Neural progenitor cell (in vitro differentiated cells): Measurements from ENCODE around the gene CPHXL. TPM values are rescaled to one million over a fixed set of nuclear protein-coding genes. Genes with fewer than 3 reads are reported as not detected.

Source experiments
- DNase-seq: peaks from one replicate; pipeline ENCODE4 v3.0.0-alpha.2; 2016; ENCODE audit warnings: low spot score
- H2AFZ ChIP-seq: fragments of 200-600 bp; sonication (generic); replicated peaks from 2 replicates; pipeline ENCODE4 v1.6.1; 2016; ENCODE audit warnings: antibody characterized with exemption
- H3F3A ChIP-seq: fragments of 200-600 bp; sonication (generic); 2 replicates; pipeline ENCODE4 v1.6.1; 2016; ENCODE audit warnings: antibody characterized with exemption, low read depth
- H3K27ac ChIP-seq: fragments of 200-600 bp; sonication (generic); 2 replicates; pipeline ENCODE4 v1.5.1; 2016; ENCODE audit warnings: mild to moderate bottlenecking
- H3K27me3 ChIP-seq: fragments of 200-600 bp; sonication (generic); 2 replicates; pipeline ENCODE4 v1.6.1; 2016; ENCODE audit warnings: mild to moderate bottlenecking, moderate library complexity
- H3K36me3 ChIP-seq: fragments of 200-600 bp; sonication (generic); 2 replicates; pipeline ENCODE4 v1.5.1; 2016
- H3K4me1 ChIP-seq: fragments of 200-600 bp; sonication (generic); 2 replicates; pipeline ENCODE4 v1.6.1; 2016; ENCODE audit warnings: mixed run types
- H3K4me2 ChIP-seq: fragments of 200-600 bp; sonication (generic); 2 replicates; pipeline ENCODE4 v1.6.1; 2016
- H3K4me3 ChIP-seq: fragments of 200-600 bp; sonication (generic); 2 replicates; pipeline ENCODE4 v1.5.1; 2016
- H3K79me2 ChIP-seq: fragments of 200-600 bp; sonication (generic); 2 replicates; pipeline ENCODE4 v1.6.1; 2016; ENCODE audit warnings: low read depth
- H3K9ac ChIP-seq: fragments of 200-600 bp; sonication (generic); 2 replicates; pipeline ENCODE4 v1.6.1; 2016
- H3K9me3 ChIP-seq: fragments of 200-600 bp; sonication (generic); 2 replicates; pipeline ENCODE4 v1.5.1; 2016; ENCODE audit warnings: low read depth
- H4K20me1 ChIP-seq: fragments of 200-600 bp; sonication (generic); 2 replicates; pipeline ENCODE4 v1.6.1; 2016; ENCODE audit warnings: low read depth
- H3K27ac Mint-ChIP-seq: 3 replicates; pipeline ENCODE4 v1.8.0; 2021; ENCODE audit warnings: mixed read lengths
- H3K27me3 Mint-ChIP-seq: 2 replicates; pipeline ENCODE4 v1.8.0; 2022; ENCODE audit warnings: low read depth, mild to moderate bottlenecking, inconsistent platforms, moderate library complexity, mixed read lengths; ENCODE audit not compliant: insufficient read depth
- H3K36me3 Mint-ChIP-seq: 3 replicates; pipeline ENCODE4 v1.8.0; 2021; ENCODE audit warnings: mixed read lengths
- H3K4me1 Mint-ChIP-seq: 3 replicates; pipeline ENCODE4 v1.8.0; 2021; ENCODE audit warnings: mixed read lengths
- H3K4me3 Mint-ChIP-seq: 3 replicates; pipeline ENCODE4 v1.8.0; 2021; ENCODE audit warnings: mild to moderate bottlenecking, moderate library complexity, mixed read lengths
- H3K9me3 Mint-ChIP-seq: 3 replicates; pipeline ENCODE4 v1.8.0; 2020; ENCODE audit warnings: mixed read lengths
- EZH2 ChIP-seq: fragments of 200-600 bp; sonication (generic); IDR thresholded peaks from 2 replicates; pipeline ENCODE4 v1.6.1; 2017; ENCODE audit warnings: antibody characterized with exemption, mild to moderate bottlenecking, moderate library complexity
- EZH2phosphoT487 ChIP-seq: fragments of 200-600 bp; sonication (generic); IDR thresholded peaks from 2 replicates; pipeline ENCODE4 v1.6.1; 2017; ENCODE audit warnings: antibody characterized with exemption
- small RNA-seq: library from RNA; depleted of rRNA; stranded (forward); fragments of <200 nt; gene quantifications from one replicate; pipeline ENCODE3, GENCODE V24; 2015
- total RNA-seq: library from RNA; depleted of rRNA; stranded (reverse); fragments of >200 nt; gene quantifications from 2 replicates; pipeline ENCODE4 v1.2.3, GENCODE V29; 2015; ENCODE audit warnings: low replicate concordance
- TF ChIP-seq, protein P1 (sequence below): fragments of 200-600 bp; sonication (generic); IDR thresholded peaks from 2 replicates; pipeline ENCODE4 v1.5.1; 2017; ENCODE audit warnings: antibody characterized with exemption, mild to moderate bottlenecking

The CPHXL gene
- total RNA-seq, 1 donor from 2014 or later = not detected

GRCh38 chr16:75676909-75677308 is 49.4 kb downstream of the CPHXL start, which contains the start of gene CPHXL2:
CPHXL2 (minus strand) TSS chr16:75677009; CDS start chr16:75676999, 10 bp downstream.
- Mint-ChIP-seq H3K27ac (no peak within 1 kb of the TSS), H3K9me3 (peaks cover under 1% of the 10 kb centered on the region), H3K36me3 (no peaks in the 10 kb centered on the region), H3K27me3 (no peaks in the 10 kb centered on the region), H3K4me3 (no peak within 1 kb of the TSS), H3K4me1 (no peaks in the 10 kb centered on the region)
- no peak for TF ChIP-seq EZH2
- TF ChIP-seq, protein P1, sequence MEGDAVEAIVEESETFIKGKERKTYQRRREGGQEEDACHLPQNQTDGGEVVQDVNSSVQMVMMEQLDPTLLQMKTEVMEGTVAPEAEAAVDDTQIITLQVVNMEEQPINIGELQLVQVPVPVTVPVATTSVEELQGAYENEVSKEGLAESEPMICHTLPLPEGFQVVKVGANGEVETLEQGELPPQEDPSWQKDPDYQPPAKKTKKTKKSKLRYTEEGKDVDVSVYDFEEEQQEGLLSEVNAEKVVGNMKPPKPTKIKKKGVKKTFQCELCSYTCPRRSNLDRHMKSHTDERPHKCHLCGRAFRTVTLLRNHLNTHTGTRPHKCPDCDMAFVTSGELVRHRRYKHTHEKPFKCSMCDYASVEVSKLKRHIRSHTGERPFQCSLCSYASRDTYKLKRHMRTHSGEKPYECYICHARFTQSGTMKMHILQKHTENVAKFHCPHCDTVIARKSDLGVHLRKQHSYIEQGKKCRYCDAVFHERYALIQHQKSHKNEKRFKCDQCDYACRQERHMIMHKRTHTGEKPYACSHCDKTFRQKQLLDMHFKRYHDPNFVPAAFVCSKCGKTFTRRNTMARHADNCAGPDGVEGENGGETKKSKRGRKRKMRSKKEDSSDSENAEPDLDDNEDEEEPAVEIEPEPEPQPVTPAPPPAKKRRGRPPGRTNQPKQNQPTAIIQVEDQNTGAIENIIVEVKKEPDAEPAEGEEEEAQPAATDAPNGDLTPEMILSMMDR = no peak
- TF ChIP-seq EZH2phosphoT487 = no peak
- Histone ChIP-seq H3K4me1 (no peaks in the 10 kb centered on the region), H3K9ac (no peak within 1 kb of the TSS), H3K36me3 (no peaks in the 10 kb centered on the region), H3F3A (no peaks in the 10 kb centered on the region), H2AFZ (no peak within 1 kb of the TSS), H3K27ac (no peak within 1 kb of the TSS), H3K9me3 (no peaks in the 10 kb centered on the region), H3K4me2 (no peak within 1 kb of the TSS), H4K20me1 (no peaks in the 10 kb centered on the region), H3K79me2 (no peaks in the 10 kb centered on the region), H3K4me3 (no peak within 1 kb of the TSS), H3K27me3 (no peaks in the 10 kb centered on the region)
- no peak for DNase-seq

DNA sequence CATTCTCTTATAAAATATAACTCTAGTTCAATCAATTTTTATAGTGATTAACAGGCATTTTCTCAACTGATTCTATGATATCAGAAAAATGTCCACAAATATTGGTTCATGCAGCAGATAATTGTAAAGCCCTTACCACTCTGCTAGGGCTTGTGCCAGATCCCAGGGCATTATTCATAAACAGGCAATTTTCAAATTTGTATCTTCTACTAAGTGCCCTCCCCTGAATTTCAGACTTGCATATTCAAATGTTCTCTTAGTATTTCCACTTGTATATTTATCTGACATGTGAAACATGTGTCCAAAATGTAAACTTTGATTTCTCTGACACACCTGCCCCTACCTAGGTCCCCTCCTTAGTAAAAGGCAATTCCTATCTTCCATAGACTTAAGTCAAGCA is 58.8 kb downstream of the CPHXL start:
- Mint-ChIP-seq H3K4me3 (no peak overlapping the region), H3K36me3 (no peaks in the 10 kb centered on the region), H3K27ac (no peak overlapping the region), H3K27me3 (peaks cover 3% of the 10 kb centered on the region), H3K4me1 (no peaks in the 10 kb centered on the region), H3K9me3 (no peaks in the 10 kb centered on the region)
- Histone ChIP-seq H3K4me1 (no peaks in the 10 kb centered on the region), H3K4me2 (no peak overlapping the region), H3F3A (no peaks in the 10 kb centered on the region), H3K4me3 (no peak overlapping the region), H3K36me3 (no peaks in the 10 kb centered on the region), H3K27ac (no peak overlapping the region), H3K79me2 (no peaks in the 10 kb centered on the region), H4K20me1 (no peaks in the 10 kb centered on the region), H3K9me3 (no peaks in the 10 kb centered on the region), H2AFZ (no peak overlapping the region), H3K9ac (no peak overlapping the region), H3K27me3 (no peaks in the 10 kb centered on the region)
- DNase-seq = no peak
- TF ChIP-seq EZH2phosphoT487 (no peak), EZH2 (no peak)
- TF ChIP-seq, protein P1 = no peak

Small RNAs within 50 kb of the gene (small RNA-seq; reads per million reads assigned to genes)
- gene RN7SL520P = not detected

Other genes starting within 250 kb of the CPHXL start
- 6.2 and 12.5 TPM in 2 replicates for gene CHST6, start 231.0 kb downstream of the CPHXL start, total RNA-seq
- gene CHST5, start 190.4 kb downstream of the CPHXL start, total RNA-seq = 0.37 TPM in 1 of 2 replicates, not detected in the other
- gene TMEM231, start 170.2 kb downstream of the CPHXL start, total RNA-seq = 10.9 and 14.4 TPM in 2 replicates
- gene GABARAPL2, start 160.1 kb downstream of the CPHXL start, total RNA-seq = 67.8 and 88.2 TPM in 2 replicates
- 76.6 and 86.4 TPM in 2 replicates for gene ADAT1, start 103.2 kb downstream of the CPHXL start, total RNA-seq
- 185 and 228 TPM in 2 replicates for gene KARS1, start 78.8 kb downstream of the CPHXL start, total RNA-seq
- gene TERF2IP, start 78.7 kb downstream of the CPHXL start, total RNA-seq = 26.4 and 34.9 TPM in 2 replicates
- gene CPHXL2, start 49.5 kb downstream of the CPHXL start, total RNA-seq = not detected in 2 replicates
- gene DUXB, start 25.0 kb downstream of the CPHXL start, total RNA-seq = not detected in 2 replicates